ENCODE measurements around the gene ZFP36L2.

- TF ChIP-seq POLR2A (IDR thresholded peaks at IDR 0.05): no peak
- TF ChIP-seq CTCF (IDR thresholded peaks at IDR 0.05): no peak
Measured at GRCh38 chr2:43206602-43207001, 19.8 kb downstream of the ZFP36L2 start.

Data from heart left ventricle (tissue), 13 donors.